ENCODE measurements around the gene TDRD5.
A peak's percentile ranks its signal among the peaks of the same experiment; 100 is the strongest.

TDRD5 gene

GRCh38 chr1:179586107-179586823 is 5.4 kb upstream of the TDRD5 start:
- peak; percentile 77 for TF ChIP-seq CTCF (IDR thresholded peaks at IDR 0.05; ENCODE audit: control insufficient read depth, extremely low read depth, insufficient read depth)
- peak overlapping the region; percentile 44 for H3K4me3 ChIP-seq (ENCODE audit: low read depth, low read length)
- peak; percentile 43 for DNase-seq (ENCODE audit: low read depth)

GRCh38 chr1:179587336-179587735 is 4.3 kb upstream of the TDRD5 start:
- DNase-seq (ENCODE audit: low read depth), result no peak
- H3K4me3 ChIP-seq (ENCODE audit: low read depth, low read length), result no peak overlapping the region
- TF ChIP-seq CTCF (IDR thresholded peaks at IDR 0.05; ENCODE audit: control insufficient read depth, extremely low read depth, insufficient read depth), result no peak

- DNase-seq (ENCODE audit: low read depth), result no peak
- TF ChIP-seq CTCF (IDR thresholded peaks at IDR 0.05; ENCODE audit: control insufficient read depth, extremely low read depth, insufficient read depth), result no peak
- H3K4me3 ChIP-seq (ENCODE audit: low read depth, low read length), result no peak overlapping the region
These were observed 3.1 kb upstream of the TDRD5 start for GRCh38 chr1:179588425-179589024.

GRCh38 chr1:179589509-179589908 is 2.1 kb upstream of the TDRD5 start:
- no peak overlapping the region for H3K4me3 ChIP-seq (ENCODE audit: low read depth, low read length)
- TF ChIP-seq CTCF (IDR thresholded peaks at IDR 0.05; ENCODE audit: control insufficient read depth, extremely low read depth, insufficient read depth), result no peak

GRCh38 chr1:179590671-179591070 is 961 bp upstream of the TDRD5 start:
- TF ChIP-seq CTCF (IDR thresholded peaks at IDR 0.05; ENCODE audit: control insufficient read depth, extremely low read depth, insufficient read depth), result no peak
- no peak overlapping the region for H3K4me3 ChIP-seq (ENCODE audit: low read depth, low read length)
- DNase-seq (ENCODE audit: low read depth), result no peak

More at GRCh38 chr1:179589509-179589908, 2.1 kb upstream of the TDRD5 start:
- no peak for DNase-seq (ENCODE audit: low read depth)

GRCh38 chr1:179591253-179591591 is 410 bp upstream of the TDRD5 start:
- no peak for DNase-seq (ENCODE audit: low read depth)
- H3K4me3 ChIP-seq (ENCODE audit: low read depth, low read length), result no peak overlapping the region

More at GRCh38 chr1:179591253-179591591, 410 bp upstream of the TDRD5 start:
- TF ChIP-seq CTCF (IDR thresholded peaks at IDR 0.05; ENCODE audit: control insufficient read depth, extremely low read depth, insufficient read depth), result no peak

Data from LNCaP clone FGC (cell line).